ENCODE measurements around the gene SNU13. TPM values are rescaled to one million over a fixed set of nuclear protein-coding genes. Genes with fewer than 3 reads are reported as not detected.

SNU13 gene
- total RNA-seq, 4 donors from 2014 or later = 65.2 to 106 (median 88.6) TPM

GRCh38 chr22:41660416-41660815, 28.3 kb downstream of the SNU13 start:
- TF ChIP-seq, protein P1, sequence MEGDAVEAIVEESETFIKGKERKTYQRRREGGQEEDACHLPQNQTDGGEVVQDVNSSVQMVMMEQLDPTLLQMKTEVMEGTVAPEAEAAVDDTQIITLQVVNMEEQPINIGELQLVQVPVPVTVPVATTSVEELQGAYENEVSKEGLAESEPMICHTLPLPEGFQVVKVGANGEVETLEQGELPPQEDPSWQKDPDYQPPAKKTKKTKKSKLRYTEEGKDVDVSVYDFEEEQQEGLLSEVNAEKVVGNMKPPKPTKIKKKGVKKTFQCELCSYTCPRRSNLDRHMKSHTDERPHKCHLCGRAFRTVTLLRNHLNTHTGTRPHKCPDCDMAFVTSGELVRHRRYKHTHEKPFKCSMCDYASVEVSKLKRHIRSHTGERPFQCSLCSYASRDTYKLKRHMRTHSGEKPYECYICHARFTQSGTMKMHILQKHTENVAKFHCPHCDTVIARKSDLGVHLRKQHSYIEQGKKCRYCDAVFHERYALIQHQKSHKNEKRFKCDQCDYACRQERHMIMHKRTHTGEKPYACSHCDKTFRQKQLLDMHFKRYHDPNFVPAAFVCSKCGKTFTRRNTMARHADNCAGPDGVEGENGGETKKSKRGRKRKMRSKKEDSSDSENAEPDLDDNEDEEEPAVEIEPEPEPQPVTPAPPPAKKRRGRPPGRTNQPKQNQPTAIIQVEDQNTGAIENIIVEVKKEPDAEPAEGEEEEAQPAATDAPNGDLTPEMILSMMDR (IDR thresholded peaks at IDR 0.05; ENCODE audit: low read depth) = no peak

- TF ChIP-seq, protein P1 (IDR thresholded peaks at IDR 0.05; ENCODE audit: low read depth) = no peak
Measured at GRCh38 chr22:41659941-41660340, 28.7 kb downstream of the SNU13 start.

GRCh38 chr22:41658869-41659268, 29.8 kb downstream of the SNU13 start:
- TF ChIP-seq, protein P1 (IDR thresholded peaks at IDR 0.05; ENCODE audit: low read depth) = no peak

DNA sequence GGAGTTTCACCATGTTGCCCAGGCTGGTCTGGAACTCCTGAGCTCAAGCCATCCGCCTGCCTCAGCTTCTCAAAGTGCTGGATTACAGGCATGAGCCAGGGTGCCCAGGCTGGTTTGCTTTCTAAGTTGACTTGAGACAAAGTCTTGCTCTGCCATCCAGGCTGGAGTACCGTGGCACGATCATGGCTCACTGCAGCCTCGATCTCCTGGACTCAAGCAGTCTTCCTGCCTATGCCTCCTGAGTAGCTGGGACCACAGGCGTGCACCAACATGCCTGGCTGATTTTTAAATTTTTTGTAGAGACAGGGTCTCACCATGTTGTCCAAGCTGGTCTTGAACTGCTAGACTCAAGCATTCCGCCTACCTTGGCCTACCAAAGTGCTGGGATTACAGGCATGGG, 31.0 kb downstream of the SNU13 start:
- TF ChIP-seq, protein P1 (IDR thresholded peaks at IDR 0.05; ENCODE audit: low read depth) = no peak

- TF ChIP-seq, protein P1 (IDR thresholded peaks at IDR 0.05; ENCODE audit: low read depth) = no peak
Measured at GRCh38 chr22:41656556-41656955, 32.1 kb downstream of the SNU13 start.

DNA sequence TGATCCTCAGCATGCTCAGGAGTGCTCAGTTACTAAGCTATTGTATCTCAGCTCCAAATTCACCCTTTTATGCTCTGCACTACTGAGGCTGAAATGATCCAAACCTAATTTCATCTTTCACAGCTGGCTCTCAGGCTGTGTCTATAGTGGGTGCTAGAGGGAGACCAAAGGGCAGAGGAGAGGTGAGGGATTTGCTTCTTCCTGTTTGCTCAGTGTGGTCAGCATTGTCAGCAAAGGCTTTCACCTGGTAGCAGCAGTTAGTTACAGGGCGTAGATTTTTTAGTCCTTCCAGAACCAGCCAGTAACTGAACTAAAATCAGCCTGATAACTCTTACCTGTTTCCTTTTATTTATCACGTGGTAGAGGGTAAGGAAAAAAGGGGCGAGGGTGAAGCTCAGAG, 34.3 kb downstream of the SNU13 start:
- TF ChIP-seq, protein P1 (IDR thresholded peaks at IDR 0.05; ENCODE audit: low read depth) = no peak

- TF ChIP-seq, protein P1 (IDR thresholded peaks at IDR 0.05; ENCODE audit: low read depth) = no peak
Measured at GRCh38 chr22:41650821-41651220, 37.8 kb downstream of the SNU13 start.

Data from subcutaneous adipose tissue (tissue), 4 donors.